ENCODE measurements around the gene TCHH. TPM values are rescaled to one million over a fixed set of nuclear protein-coding genes. Genes with fewer than 3 reads are reported as not detected.

The TCHH gene
- not detected in 2 replicates for total RNA-seq

GRCh38 chr1:152115344-152115743 lies at the start of gene TCHH:
Gene TCHH (minus strand): TSS chr1:152115444. CDS start chr1:152114080, 1,364 bp downstream.

GRCh38 chr1:152159144-152159543 lies 43.9 kb upstream of the TCHH start, which contains the start of gene RPTN:
Gene RPTN (minus strand): TSS chr1:152159228. CDS start chr1:152157889, 1,339 bp downstream.

GRCh38 chr1:152089014-152089674 lies 26.1 kb downstream of the TCHH start, which contains the start of gene TCHHL1:
Gene TCHHL1 (minus strand): TSS chr1:152089064. CDS start chr1:152088143, 921 bp downstream.

Other genes starting within 250 kb of the TCHH start
- 12.5 and 22.9 TPM in 2 replicates for gene THEM4, start 205.9 kb downstream of the TCHH start, total RNA-seq
- gene S100A10, start 121.6 kb downstream of the TCHH start, total RNA-seq: 277 and 293 TPM in 2 replicates
- 524 TPM in 2 replicates for gene S100A11, start 78.4 kb downstream of the TCHH start, total RNA-seq
- gene TCHHL1, start 26.4 kb downstream of the TCHH start, total RNA-seq: not detected in 2 replicates
- gene RPTN, start 43.8 kb upstream of the TCHH start, total RNA-seq: not detected in 2 replicates
- gene HRNR, start 108.7 kb upstream of the TCHH start, total RNA-seq: not detected in 2 replicates
- not detected in 2 replicates for gene FLG, start 209.8 kb upstream of the TCHH start, total RNA-seq
- gene FLG2, start 244.6 kb upstream of the TCHH start, total RNA-seq: not detected in 2 replicates

All from mammary microvascular endothelial cell (primary cell).